Progenitor cell of endocrine pancreas (in vitro differentiated cells): ENCODE data around the gene B9D1. TPM values are rescaled to one million over a fixed set of nuclear protein-coding genes. Genes with fewer than 3 reads are reported as not detected.

Experiments used
- DNase-seq: peaks from one replicate; pipeline ENCODE4 v3.0.0; 2021; ENCODE audit warnings: low spot score; ENCODE audit not compliant: unreplicated experiment
- H3K27ac Mint-ChIP-seq: 2 replicates; pipeline ENCODE4 v1.8.0; 2021; ENCODE audit warnings: mild to moderate bottlenecking, moderate library complexity, mixed read lengths
- H3K27me3 Mint-ChIP-seq: 2 replicates; pipeline ENCODE4 v1.8.0; 2021; ENCODE audit warnings: mixed read lengths
- H3K36me3 Mint-ChIP-seq: 2 replicates; pipeline ENCODE4 v1.8.0; 2022; ENCODE audit warnings: mixed read lengths; ENCODE audit not compliant: insufficient read depth
- H3K4me1 Mint-ChIP-seq: 2 replicates; pipeline ENCODE4 v1.8.0; 2021; ENCODE audit warnings: low read depth, mixed read lengths
- H3K4me3 Mint-ChIP-seq: 2 replicates; pipeline ENCODE4 v1.8.0; 2021; ENCODE audit warnings: low read depth, mild to moderate bottlenecking, moderate library complexity, mixed read lengths
- H3K9me3 Mint-ChIP-seq: 2 replicates; pipeline ENCODE4 v1.8.0; 2021; ENCODE audit warnings: low read depth, mixed read lengths
- CTCF ChIP-seq: fragments of 200-600 bp; sonication (generic); IDR thresholded peaks from one replicate; pipeline ENCODE4 v1.5.0; 2021; ENCODE audit warnings: antibody characterized with exemption, mild to moderate bottlenecking; ENCODE audit not compliant: unreplicated experiment
- total RNA-seq: library from RNA; stranded (reverse); gene quantifications from 2 replicates; pipeline ENCODE4 v1.2.1, GENCODE V29; 2021

Gene B9D1
- total RNA-seq, 1 donor from 2014 or later: 27.3 TPM

GRCh38 chr17:19343256-19343630, 19.3 kb downstream of the B9D1 start:
- H3K27ac Mint-ChIP-seq: no peak overlapping the region
- H3K4me1 Mint-ChIP-seq: peaks cover 13% of the 10 kb centered on the region
- H3K36me3 Mint-ChIP-seq: peaks cover 4% of the 10 kb centered on the region
- DNase-seq: no peak
- H3K27me3 Mint-ChIP-seq: no peaks in the 10 kb centered on the region
- no peaks in the 10 kb centered on the region for H3K9me3 Mint-ChIP-seq
- H3K4me3 Mint-ChIP-seq: no peak overlapping the region
- TF ChIP-seq CTCF: no peak

- peaks cover 13% of the 10 kb centered on the region for H3K4me1 Mint-ChIP-seq
- TF ChIP-seq CTCF: no peak
Measured at GRCh38 chr17:19342611-19343255, 19.8 kb downstream of the B9D1 start.

GRCh38 chr17:19341641-19342610, 20.6 kb downstream of the B9D1 start:
- H3K27me3 Mint-ChIP-seq: no peaks in the 10 kb centered on the region
- H3K27ac Mint-ChIP-seq: peak overlapping the region; percentile 75
- no peak for TF ChIP-seq CTCF
- no peaks in the 10 kb centered on the region for H3K9me3 Mint-ChIP-seq
- no peak for DNase-seq
- H3K36me3 Mint-ChIP-seq: peaks cover 4% of the 10 kb centered on the region
- peaks cover 10% of the 10 kb centered on the region for H3K4me1 Mint-ChIP-seq
- no peak overlapping the region for H3K4me3 Mint-ChIP-seq

More at GRCh38 chr17:19342611-19343255, 19.8 kb downstream of the B9D1 start:
- Mint-ChIP-seq H3K27ac (no peak overlapping the region), H3K36me3 (peaks cover 4% of the 10 kb centered on the region), H3K4me3 (no peak overlapping the region), H3K9me3 (no peaks in the 10 kb centered on the region), H3K27me3 (no peaks in the 10 kb centered on the region)
- DNase-seq: no peak

- no peaks in the 10 kb centered on the region for H3K27me3 Mint-ChIP-seq
- TF ChIP-seq CTCF: no peak
- no peaks in the 10 kb centered on the region for H3K9me3 Mint-ChIP-seq
- H3K27ac Mint-ChIP-seq: peak overlapping the region; percentile 75
- H3K36me3 Mint-ChIP-seq: no peaks in the 10 kb centered on the region
- DNase-seq: no peak
- H3K4me3 Mint-ChIP-seq: no peak overlapping the region
- H3K4me1 Mint-ChIP-seq: peaks cover 5% of the 10 kb centered on the region
Measured at GRCh38 chr17:19341211-19341631, 21.3 kb downstream of the B9D1 start.

GRCh38 chr17:19339341-19339815, 23.1 kb downstream of the B9D1 start:
- H3K4me1 Mint-ChIP-seq: peaks cover 5% of the 10 kb centered on the region
- DNase-seq: no peak
- H3K9me3 Mint-ChIP-seq: no peaks in the 10 kb centered on the region
- no peak overlapping the region for H3K27ac Mint-ChIP-seq
- H3K4me3 Mint-ChIP-seq: no peak overlapping the region
- H3K27me3 Mint-ChIP-seq: no peaks in the 10 kb centered on the region
- no peaks in the 10 kb centered on the region for H3K36me3 Mint-ChIP-seq
- no peak for TF ChIP-seq CTCF
